GDM1 (cell line): ENCODE data around the gene FBXL2.

Source experiments
- DNase-seq: peaks from one replicate; lab custom pipeline; 2025; lab: John Stamatoyannopoulos, UW

Gene FBXL2

GRCh38 chr3:33277193-33277882 is at the start of gene FBXL2:
TSS of gene FBXL2 (plus strand) at chr3:33277442. CDS start at chr3:33277513, 71 bp downstream.
- no peak for DNase-seq

GRCh38 chr3:33229066-33229465 is 48.2 kb upstream of the FBXL2 start:
- no peak for DNase-seq

GRCh38 chr3:33229947-33230346 is 47.3 kb upstream of the FBXL2 start:
- no peak for DNase-seq

- DNase-seq = no peak
These were observed 45.3 kb upstream of the FBXL2 start for GRCh38 chr3:33231756-33232465.

- no peak for DNase-seq
These were observed 43.4 kb upstream of the FBXL2 start for GRCh38 chr3:33233884-33234283.

GRCh38 chr3:33236005-33236404 is 41.2 kb upstream of the FBXL2 start:
- DNase-seq = no peak

- DNase-seq = no peak
These were observed 39.8 kb upstream of the FBXL2 start for GRCh38 chr3:33237439-33237838.

GRCh38 chr3:33238923-33239322 is 38.3 kb upstream of the FBXL2 start:
- no peak for DNase-seq

GRCh38 chr3:33240261-33240660 is 37.0 kb upstream of the FBXL2 start:
- no peak for DNase-seq

GRCh38 chr3:33246786-33247185 is 30.5 kb upstream of the FBXL2 start:
- DNase-seq = no peak

GRCh38 chr3:33250712-33251111 is 26.5 kb upstream of the FBXL2 start:
- DNase-seq = no peak

GRCh38 chr3:33256249-33256648 is 21.0 kb upstream of the FBXL2 start:
- DNase-seq = no peak

GRCh38 chr3:33260104-33260503 is 17.1 kb upstream of the FBXL2 start:
- no peak for DNase-seq

GRCh38 chr3:33269385-33269784 is 7.9 kb upstream of the FBXL2 start:
- no peak for DNase-seq

GRCh38 chr3:33271324-33271723 is 5.9 kb upstream of the FBXL2 start:
- DNase-seq = no peak

GRCh38 chr3:33273628-33274027 is 3.6 kb upstream of the FBXL2 start:
- DNase-seq = no peak

GRCh38 chr3:33278163-33278562 is 921 bp downstream of the FBXL2 start:
- no peak for DNase-seq

GRCh38 chr3:33287672-33288282 is 10.5 kb downstream of the FBXL2 start:
- no peak for DNase-seq

GRCh38 chr3:33299395-33300081 is 22.3 kb downstream of the FBXL2 start:
- DNase-seq = no peak

- no peak for DNase-seq
These were observed 35.1 kb downstream of the FBXL2 start for GRCh38 chr3:33312361-33312760.

GRCh38 chr3:33313331-33313730 is 36.1 kb downstream of the FBXL2 start:
- no peak for DNase-seq

GRCh38 chr3:33314993-33315392 is 37.8 kb downstream of the FBXL2 start:
- DNase-seq = no peak

GRCh38 chr3:33315826-33316225 is 38.6 kb downstream of the FBXL2 start:
- no peak for DNase-seq
